ENCODE measurements around the gene EPS8L3. TPM values are rescaled to one million over a fixed set of nuclear protein-coding genes. Genes with fewer than 3 reads are reported as not detected.

Gene EPS8L3
- total RNA-seq, 4 donors from 2014 or later = not detected

DNA sequence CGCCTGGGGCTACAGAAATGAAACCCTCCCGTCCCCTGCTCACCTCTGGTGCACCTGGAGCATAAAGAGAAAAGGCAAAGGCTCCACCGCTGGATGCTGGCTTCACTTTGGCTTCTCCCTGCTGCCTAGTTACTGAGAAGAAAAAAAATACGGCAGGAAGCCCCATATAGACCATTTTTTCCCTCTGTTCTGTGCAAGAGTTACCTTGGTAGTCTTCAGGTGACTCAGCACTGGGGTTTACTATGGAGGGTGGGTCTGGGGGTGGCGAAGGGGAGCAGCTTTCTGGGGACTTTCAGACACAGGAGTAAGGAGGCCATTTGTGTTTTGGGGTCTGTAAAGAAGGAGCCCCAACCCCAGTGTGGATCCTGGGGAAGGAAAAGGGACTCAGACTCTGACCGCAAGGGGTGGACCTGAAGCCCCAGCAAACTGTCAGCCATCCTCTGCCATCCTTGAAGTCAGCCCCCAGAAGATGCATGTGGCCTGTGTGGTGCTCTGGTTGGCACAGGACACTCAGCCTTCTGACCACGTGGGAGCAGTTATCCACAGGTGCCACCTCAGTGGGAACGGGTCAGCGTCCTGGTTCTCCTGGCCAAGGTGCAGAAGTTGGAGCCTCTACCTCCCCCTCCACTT is 25.9 kb upstream of the EPS8L3 start:
- peak; percentile 45 to 59 for DNase-seq (ENCODE audit: low spot score in 2 of 2)
- no peak overlapping the region for H3K27ac ChIP-seq

DNA sequence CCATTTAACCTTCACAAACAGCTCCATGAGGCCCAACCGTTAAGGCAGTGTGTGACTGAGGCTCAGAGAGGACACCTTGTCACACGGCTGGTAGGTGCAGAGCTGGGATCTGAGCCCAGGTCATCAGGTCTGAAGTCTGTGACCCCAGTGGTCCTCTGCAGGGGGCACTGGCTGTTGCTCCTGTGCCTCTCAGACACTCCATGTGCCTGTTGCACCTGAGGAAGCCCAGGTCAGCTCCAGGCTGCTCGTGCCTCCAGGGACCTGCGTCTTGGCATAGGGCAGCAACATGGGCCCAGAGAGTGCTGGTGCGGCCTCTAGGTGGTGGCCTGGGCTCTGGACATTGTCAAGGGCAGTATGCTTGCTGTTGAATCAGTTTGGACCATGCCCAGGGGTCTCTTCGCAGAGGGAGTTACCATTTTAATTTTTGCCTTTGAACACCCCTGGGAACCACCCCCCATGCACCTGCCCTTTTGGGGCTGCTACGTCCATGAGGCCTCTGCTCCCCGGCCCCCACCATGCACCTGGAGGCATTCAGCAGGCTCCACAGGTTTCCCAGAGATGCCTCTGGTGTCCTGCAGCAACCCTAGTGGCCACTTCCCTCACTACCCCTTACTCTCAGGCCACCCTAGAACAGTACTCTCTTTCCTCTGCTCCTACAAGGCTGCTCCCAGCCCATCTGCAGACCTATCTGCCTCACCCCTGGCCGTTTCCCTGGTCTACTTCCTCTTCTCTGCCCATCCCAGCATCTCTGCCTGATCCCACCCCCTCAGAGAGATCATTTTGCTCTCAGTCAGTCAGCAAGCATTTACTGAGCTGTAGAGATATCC is 25.2 kb upstream of the EPS8L3 start:
- Histone ChIP-seq H3K9me3 (no peaks in the 10 kb centered on the region), H3K4me1 (peaks cover 40% of the 10 kb centered on the region), H3K27me3 (no peaks in the 10 kb centered on the region), H3K27ac (no peak overlapping the region), H3K4me3 (no peak overlapping the region), H3K36me3 (no peaks in the 10 kb centered on the region)
- TF ChIP-seq, protein P1, sequence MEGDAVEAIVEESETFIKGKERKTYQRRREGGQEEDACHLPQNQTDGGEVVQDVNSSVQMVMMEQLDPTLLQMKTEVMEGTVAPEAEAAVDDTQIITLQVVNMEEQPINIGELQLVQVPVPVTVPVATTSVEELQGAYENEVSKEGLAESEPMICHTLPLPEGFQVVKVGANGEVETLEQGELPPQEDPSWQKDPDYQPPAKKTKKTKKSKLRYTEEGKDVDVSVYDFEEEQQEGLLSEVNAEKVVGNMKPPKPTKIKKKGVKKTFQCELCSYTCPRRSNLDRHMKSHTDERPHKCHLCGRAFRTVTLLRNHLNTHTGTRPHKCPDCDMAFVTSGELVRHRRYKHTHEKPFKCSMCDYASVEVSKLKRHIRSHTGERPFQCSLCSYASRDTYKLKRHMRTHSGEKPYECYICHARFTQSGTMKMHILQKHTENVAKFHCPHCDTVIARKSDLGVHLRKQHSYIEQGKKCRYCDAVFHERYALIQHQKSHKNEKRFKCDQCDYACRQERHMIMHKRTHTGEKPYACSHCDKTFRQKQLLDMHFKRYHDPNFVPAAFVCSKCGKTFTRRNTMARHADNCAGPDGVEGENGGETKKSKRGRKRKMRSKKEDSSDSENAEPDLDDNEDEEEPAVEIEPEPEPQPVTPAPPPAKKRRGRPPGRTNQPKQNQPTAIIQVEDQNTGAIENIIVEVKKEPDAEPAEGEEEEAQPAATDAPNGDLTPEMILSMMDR (IDR thresholded peaks at IDR 0.05) = no peak
- TF ChIP-seq EP300 (IDR thresholded peaks at IDR 0.05) (no peak), POLR2A (IDR thresholded peaks at IDR 0.05) (no peak), POLR2AphosphoS5 (IDR thresholded peaks at IDR 0.05) (no peak)
- peak; percentile 49 to 70 for DNase-seq (ENCODE audit: low spot score in 2 of 2)
- 63% methylated on average over 5 of the region's 9 CpGs for WGBS

More for the DNA sequence above, 25.9 kb upstream of the EPS8L3 start:
- 76% methylated on average over 9 of the region's 9 CpGs for WGBS
- Histone ChIP-seq H3K4me3 (no peak overlapping the region), H3K27me3 (no peaks in the 10 kb centered on the region), H3K36me3 (no peaks in the 10 kb centered on the region), H3K9me3 (no peaks in the 10 kb centered on the region), H3K4me1 (peaks cover 46% of the 10 kb centered on the region)
- TF ChIP-seq, protein P1 (IDR thresholded peaks at IDR 0.05) = no peak
- TF ChIP-seq POLR2AphosphoS5 (IDR thresholded peaks at IDR 0.05) (no peak), EP300 (IDR thresholded peaks at IDR 0.05) (no peak), POLR2A (IDR thresholded peaks at IDR 0.05) (no peak)

DNA sequence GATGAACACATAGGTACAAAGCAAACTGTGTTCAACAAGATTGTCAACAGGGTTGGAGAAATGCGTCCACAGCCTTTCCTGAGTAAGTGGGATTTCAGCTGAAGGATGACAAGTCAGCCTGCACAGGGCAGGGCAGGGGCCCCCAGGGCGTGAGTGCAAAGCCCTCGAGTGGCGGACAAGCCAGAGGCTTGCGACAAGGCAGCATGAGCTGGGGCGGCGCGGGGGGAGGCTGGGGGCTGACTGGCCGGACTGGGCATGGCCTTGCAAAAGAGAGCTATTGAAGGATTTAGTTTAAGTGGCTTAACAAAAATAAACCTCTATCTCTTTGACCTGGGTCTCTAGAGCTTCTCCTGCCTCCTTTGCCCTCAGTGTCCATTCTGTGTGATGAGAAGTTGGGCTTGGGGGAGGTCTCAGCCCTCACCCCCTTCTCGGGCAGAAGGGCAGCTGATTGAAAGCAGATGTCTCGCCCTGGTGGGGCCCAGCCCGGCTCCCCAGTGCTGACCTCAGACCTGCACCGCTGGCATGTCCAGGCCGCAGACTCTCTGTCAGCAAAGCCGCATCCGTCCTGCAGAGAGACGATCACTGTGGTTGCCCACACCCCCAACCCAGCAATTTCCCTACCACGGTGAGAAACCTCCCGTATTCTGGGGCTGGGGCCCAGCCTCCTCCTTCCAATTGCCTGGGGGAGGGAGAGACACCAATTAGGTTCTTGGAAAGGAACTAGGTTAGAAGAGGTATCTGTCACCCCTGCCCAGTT is 24.3 kb upstream of the EPS8L3 start:
- no peak for TF ChIP-seq POLR2A (IDR thresholded peaks at IDR 0.05)
- TF ChIP-seq EP300 (IDR thresholded peaks at IDR 0.05) = no peak
- TF ChIP-seq, protein P1 (IDR thresholded peaks at IDR 0.05) = no peak
- TF ChIP-seq POLR2AphosphoS5 (IDR thresholded peaks at IDR 0.05) = no peak
- H3K36me3 ChIP-seq = no peaks in the 10 kb centered on the region
- no peak overlapping the region for H3K4me3 ChIP-seq
- no peaks in the 10 kb centered on the region for H3K27me3 ChIP-seq
- DNase-seq (ENCODE audit: low spot score in 2 of 2) = peak; percentile 57 to 76
- 80% methylated on average over 10 of the region's 19 CpGs for WGBS
- H3K4me1 ChIP-seq = peaks cover 39% of the 10 kb centered on the region
- H3K9me3 ChIP-seq = no peaks in the 10 kb centered on the region
- H3K27ac ChIP-seq = no peak overlapping the region

DNA sequence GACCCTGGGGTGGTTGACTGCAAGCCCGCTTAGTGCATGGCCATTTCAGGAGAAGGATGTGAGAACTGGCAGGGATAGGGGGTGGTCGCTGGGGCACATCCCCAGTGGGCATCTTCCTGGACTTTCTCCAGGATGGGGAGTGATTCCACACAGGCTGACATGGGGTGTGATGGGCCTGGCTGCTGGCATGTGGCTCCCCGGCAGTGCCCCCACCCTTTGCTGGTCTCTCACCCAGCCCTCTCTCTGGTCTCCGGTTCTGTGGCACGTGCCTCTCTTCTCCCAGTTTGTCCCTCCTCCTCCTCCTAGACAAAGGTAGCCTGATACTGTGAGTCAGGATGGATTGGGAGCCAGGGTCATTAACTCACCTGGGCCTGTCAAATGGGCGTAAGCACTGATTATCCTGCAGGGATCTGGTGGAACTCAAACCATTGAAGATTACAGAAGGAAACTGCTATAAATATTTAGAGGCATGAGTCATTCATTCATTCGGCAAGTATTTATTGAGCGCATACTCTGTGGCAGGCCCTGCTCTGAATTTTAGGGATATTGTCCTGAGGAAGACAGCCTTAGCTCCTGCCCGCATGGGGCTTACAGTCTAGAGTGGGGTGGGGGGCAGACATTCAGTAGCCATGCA is 23.6 kb upstream of the EPS8L3 start:
- WGBS = 84% methylated on average over 9 of the region's 9 CpGs
- H3K36me3 ChIP-seq = no peaks in the 10 kb centered on the region
- no peak for TF ChIP-seq EP300 (IDR thresholded peaks at IDR 0.05)
- TF ChIP-seq, protein P1 (IDR thresholded peaks at IDR 0.05) = no peak
- TF ChIP-seq POLR2A (IDR thresholded peaks at IDR 0.05) = no peak
- TF ChIP-seq POLR2AphosphoS5 (IDR thresholded peaks at IDR 0.05) = no peak
- no peaks in the 10 kb centered on the region for H3K9me3 ChIP-seq
- H3K4me1 ChIP-seq = peaks cover 35% of the 10 kb centered on the region
- no peak overlapping the region for H3K4me3 ChIP-seq
- H3K27ac ChIP-seq = no peak overlapping the region
- no peaks in the 10 kb centered on the region for H3K27me3 ChIP-seq
- peak; percentile 46 to 57 for DNase-seq (ENCODE audit: low spot score in 2 of 2)

Measured in suprapubic skin (tissue), 4 donors.